GM18502 (cell line): ENCODE measurements around the gene MALL.
"Not testable (repeated sequence)": the region's sequence is repeated elsewhere in the genome, so short reads cannot be mapped to it uniquely, and the experiment has no call there.

Source experiments
- ATAC-seq: cut with Tn5 transposase; IDR thresholded peaks from one replicate; pipeline ENCODE4 v1.9.1; 2021; ENCODE audit warnings: mild to moderate bottlenecking; ENCODE audit not compliant: unreplicated experiment, poor library complexity

The MALL gene

GRCh38 chr2:110115291-110116032 is at the start of gene MALL:
MALL (minus strand) TSS chr2:110115822; CDS start chr2:110115792, 30 bp downstream.
- ATAC-seq = no peak

DNA sequence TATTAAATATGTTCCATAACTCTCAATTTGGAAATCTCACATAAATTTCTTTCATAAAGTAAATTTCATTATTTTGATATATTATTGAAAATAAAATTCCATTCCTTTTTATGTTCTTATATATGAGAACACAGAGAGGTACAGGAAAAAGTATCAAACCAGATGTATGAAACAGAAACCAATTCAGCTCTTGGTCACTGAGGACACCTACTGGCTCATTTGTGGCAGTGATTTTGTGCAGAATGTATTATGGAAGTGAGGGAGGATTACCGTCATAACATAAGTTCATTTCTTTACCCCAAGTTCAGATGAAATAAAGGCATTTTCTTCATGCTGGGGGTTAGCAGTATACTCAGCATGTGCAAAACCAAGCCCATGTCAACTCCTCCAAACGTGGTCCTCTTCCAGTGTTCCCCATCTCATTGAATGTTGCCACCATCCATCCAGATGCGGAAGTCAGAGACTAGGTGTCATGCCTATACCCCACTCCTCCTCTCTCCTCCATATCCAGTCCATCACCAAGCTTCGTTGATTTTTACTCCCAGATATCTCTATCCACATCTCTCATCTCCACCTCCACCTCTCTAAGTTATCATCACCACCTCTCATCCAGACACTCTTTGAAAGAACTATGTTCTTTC is 41.7 kb upstream of the MALL start:
- peak; percentile 67 for ATAC-seq

GRCh38 chr2:110154828-110155227 is 39.2 kb upstream of the MALL start:
- not testable (repeated sequence) for ATAC-seq

DNA sequence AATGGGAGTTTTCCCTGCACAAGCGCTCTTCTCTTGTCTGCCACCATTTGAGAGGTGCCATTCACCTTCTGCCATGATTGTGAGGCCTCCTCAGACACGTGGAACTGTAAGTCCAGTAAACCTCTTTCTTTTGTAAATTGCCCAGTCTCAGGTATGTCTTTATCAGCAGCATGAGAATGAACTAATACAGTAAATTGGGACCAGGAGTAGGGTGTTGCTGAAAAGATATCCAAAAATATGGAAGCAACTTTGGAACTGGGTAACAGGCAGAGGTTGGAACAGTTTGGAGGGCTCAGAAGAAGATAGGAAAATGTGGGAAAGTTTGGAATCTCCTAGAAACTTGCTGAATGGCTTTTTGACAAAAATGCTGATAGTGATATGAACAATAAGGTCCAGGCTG is 38.6 kb upstream of the MALL start:
- ATAC-seq = not testable (repeated sequence)

DNA sequence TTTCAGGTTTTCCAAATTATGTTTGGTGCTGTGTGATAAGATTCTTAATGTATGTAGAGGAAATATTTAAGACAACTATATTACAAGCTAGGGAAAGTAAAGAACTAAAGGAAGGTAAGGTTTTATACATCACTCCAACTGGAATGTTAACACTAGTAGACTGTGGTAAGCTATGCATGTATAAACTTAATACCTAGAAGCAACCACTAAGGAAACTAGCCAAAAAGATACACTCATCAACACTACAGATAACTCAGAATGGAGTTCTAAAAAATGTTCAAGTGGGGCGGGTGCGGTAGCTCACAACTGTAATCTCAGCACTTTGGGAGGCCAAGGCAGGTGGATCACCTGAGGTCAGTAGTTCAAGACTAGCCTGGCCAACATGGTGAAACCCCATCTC is 37.8 kb upstream of the MALL start:
- no peak for ATAC-seq

DNA sequence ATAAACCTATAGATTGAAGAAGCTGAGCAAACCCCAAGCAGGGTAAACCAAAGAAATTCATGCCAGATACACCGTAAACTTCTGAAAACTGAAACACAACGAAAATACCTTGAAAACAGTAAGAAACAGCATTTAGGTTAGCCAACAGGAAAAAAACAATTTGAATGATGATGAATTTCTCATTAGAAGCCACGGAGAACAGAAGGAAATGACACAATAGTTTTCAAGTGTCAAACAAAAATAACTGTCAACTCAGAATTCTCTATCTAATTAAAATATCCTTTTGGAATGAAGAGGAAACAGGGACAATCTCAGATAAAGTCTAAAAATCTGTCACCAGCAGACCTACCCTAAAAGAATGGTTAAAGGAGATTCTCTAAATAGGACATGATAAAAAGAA is 37.3 kb upstream of the MALL start:
- ATAC-seq = no peak

DNA sequence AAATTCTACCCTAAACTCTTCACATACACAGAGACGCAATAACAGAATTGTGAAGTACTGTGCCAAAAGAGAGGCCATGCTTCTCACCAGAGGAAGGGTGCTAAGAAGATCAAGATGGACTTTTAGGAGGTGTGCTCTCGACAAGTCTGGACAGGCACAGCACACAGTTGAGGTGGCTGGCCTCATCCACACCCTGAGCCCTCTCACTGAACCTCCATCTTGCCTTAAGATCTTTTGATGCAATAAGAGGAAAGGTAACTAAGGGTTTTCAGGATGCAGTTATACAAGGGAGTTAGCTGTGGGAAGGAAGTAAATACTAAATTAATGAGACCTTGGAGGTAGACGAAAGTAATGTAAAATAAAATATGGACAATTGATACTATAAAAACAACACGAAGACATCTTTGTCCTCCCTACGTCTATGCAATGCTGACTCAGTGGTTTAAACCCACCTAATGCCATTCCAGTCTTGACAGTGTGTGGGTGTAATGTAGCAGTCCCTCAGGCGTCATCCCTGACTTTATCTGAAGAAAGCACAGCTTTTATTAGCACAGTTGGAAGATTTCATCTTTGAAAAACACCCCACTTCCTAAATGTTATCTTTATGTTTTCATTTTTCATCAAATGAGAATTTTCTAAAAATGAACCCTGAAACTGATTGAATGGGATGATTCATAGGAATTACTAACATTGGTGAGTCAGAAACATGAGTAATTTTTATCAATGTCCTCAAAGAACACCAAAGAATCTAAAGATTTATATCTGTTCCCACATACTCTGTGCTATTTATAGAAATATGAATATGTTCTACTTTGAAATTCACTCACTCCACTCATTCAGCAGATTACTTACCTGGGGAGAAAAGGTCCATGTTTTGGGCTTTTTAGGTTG is 34.0 kb upstream of the MALL start:
- ATAC-seq = no peak

- ATAC-seq = no peak
Measured at GRCh38 chr2:110146945-110147332, 31.3 kb upstream of the MALL start.

DNA sequence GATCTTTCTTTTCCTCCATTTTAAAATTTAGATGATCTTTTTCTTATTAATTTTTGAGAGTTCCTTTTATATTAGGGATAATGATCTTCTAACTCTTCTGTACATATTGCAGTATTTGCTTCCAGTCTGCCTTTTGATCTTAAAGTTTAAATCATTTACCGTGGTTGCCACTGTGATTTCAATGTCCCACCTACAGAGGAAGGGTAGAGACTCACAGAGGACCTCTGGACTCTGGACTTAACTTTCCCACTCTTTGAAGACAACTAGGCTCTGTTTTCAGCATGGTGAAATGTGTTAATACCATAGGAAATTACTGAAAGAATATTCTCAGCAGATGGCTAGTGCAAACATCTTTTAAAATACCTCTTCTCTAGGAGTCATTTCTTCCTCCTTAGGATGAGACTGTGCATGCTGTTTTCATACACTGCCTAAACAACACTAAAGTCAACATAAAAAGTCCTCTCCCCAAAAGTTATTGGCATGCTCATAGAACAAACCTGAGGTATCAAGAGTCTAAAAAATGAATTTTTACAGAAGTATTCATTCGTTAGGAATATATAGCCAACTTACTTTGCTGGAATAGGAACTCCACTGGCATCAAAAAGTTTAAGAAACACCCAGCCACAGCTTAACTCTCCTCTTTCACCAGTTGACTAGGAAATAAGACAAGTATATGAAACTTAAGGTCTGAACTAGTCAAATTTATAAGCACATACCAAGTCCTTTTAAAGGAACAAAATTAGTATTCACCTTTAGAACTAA is 30.7 kb upstream of the MALL start:
- ATAC-seq = no peak

- peak; percentile 69 for ATAC-seq
Measured at GRCh38 chr2:110143982-110144381, 28.4 kb upstream of the MALL start.

DNA sequence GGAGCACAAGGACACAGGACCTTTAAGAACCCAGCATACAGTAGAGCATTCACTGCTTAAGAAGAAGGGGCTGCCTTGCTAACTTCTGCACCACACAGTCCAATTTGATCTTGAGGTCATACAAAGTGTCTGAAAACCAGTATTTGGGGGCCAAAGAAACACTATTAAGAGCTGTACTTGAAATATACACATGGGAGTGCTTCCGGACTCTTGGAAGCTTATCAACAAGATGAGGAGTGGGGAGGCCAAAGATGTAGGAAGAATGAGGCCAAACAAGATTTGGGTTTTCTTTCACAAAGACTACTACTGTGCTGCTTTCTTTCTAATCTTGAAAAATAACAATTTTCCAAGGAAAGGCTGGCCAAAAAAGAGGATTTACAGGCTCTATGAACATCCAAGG is 24.8 kb upstream of the MALL start:
- no peak for ATAC-seq

- ATAC-seq = no peak
Measured at GRCh38 chr2:110134025-110134424, 18.4 kb upstream of the MALL start.

GRCh38 chr2:110131166-110131565 is 15.5 kb upstream of the MALL start:
- ATAC-seq = no peak

GRCh38 chr2:110130757-110131156 is 15.1 kb upstream of the MALL start:
- no peak for ATAC-seq

DNA sequence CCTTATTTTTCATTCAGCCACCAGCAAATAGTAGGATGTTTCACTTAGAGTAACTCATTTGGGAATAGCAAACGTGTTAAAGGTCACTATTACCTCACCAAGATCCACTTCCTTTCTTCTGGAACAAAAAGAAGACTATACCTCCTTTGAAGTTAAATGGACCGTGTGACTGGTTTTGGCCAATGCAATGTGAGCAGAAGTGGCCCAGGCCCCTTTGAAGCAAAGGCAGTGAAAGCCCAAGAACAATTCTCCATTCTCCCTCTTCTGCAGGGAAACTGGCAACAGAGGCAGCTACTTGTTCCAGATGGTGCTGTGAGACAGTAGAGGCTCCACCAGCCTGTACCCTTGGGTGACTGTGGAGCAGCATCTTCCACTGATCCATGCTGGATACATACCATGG is 11.3 kb upstream of the MALL start:
- no peak for ATAC-seq

- no peak for ATAC-seq
Measured at GRCh38 chr2:110126086-110126773, 10.6 kb upstream of the MALL start.

GRCh38 chr2:110124939-110125691 is 9.5 kb upstream of the MALL start:
- ATAC-seq = no peak

GRCh38 chr2:110124038-110124825 is 8.6 kb upstream of the MALL start:
- ATAC-seq = no peak
